ENCODE results near the gene GSTM3. TPM values are rescaled to one million over a fixed set of nuclear protein-coding genes. Genes with fewer than 3 reads are reported as not detected.

The GSTM3 gene
- total and polyA plus RNA-seq, 2 of the 13 experiments (the other 11 are each of a cell fraction or from before 2014, with no cell fraction given): 127 to 142 TPM

DNA sequence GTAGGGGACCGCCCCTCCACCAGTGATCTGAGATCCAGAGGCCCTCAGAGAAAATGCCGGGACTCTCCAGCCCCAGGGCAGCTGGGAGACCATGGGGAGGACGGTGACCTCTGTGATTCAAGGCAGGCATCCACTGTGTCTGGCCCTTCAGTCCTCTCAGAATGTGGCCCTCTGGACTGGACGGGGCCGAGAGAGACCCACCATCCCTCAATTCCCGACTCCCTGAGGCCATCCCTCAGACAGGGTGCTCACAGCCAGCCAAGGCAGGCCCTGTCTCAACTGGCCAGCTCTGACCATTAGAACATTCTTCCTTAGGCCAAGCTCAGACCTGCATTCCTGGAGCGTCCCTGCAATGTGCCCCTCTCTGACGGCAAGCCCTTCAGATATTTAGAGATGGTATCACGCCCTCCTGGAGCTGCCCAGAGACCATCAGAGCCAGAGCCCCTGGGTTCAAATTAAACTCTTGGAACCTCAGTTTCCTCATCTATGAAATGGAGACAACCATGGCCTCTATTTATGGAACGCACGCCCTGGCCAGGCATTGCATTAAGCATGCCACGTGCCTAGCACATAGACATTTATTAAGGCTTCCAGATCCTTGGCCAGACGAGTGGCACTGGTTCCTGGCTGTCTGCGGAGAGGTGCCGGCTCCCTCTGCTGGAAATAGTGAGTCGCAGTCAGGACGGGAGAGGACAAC is 32.5 kb upstream of the GSTM3 start (continued):
- TF ChIP-seq, protein P1, sequence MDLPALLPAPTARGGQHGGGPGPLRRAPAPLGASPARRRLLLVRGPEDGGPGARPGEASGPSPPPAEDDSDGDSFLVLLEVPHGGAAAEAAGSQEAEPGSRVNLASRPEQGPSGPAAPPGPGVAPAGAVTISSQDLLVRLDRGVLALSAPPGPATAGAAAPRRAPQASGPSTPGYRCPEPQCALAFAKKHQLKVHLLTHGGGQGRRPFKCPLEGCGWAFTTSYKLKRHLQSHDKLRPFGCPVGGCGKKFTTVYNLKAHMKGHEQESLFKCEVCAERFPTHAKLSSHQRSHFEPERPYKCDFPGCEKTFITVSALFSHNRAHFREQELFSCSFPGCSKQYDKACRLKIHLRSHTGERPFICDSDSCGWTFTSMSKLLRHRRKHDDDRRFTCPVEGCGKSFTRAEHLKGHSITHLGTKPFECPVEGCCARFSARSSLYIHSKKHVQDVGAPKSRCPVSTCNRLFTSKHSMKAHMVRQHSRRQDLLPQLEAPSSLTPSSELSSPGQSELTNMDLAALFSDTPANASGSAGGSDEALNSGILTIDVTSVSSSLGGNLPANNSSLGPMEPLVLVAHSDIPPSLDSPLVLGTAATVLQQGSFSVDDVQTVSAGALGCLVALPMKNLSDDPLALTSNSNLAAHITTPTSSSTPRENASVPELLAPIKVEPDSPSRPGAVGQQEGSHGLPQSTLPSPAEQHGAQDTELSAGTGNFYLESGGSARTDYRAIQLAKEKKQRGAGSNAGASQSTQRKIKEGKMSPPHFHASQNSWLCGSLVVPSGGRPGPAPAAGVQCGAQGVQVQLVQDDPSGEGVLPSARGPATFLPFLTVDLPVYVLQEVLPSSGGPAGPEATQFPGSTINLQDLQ (CRISPR knock-in tag; IDR thresholded peaks at IDR 0.05): no peak
- TF ChIP-seq ZNF367 (CRISPR knock-in tag; IDR thresholded peaks at IDR 0.05; ENCODE audit: borderline replicate concordance): no peak
- no peak for TF ChIP-seq ZNF761 (CRISPR knock-in tag; conservative IDR thresholded peaks at IDR 0.05)
- TF ChIP-seq, protein P2, sequence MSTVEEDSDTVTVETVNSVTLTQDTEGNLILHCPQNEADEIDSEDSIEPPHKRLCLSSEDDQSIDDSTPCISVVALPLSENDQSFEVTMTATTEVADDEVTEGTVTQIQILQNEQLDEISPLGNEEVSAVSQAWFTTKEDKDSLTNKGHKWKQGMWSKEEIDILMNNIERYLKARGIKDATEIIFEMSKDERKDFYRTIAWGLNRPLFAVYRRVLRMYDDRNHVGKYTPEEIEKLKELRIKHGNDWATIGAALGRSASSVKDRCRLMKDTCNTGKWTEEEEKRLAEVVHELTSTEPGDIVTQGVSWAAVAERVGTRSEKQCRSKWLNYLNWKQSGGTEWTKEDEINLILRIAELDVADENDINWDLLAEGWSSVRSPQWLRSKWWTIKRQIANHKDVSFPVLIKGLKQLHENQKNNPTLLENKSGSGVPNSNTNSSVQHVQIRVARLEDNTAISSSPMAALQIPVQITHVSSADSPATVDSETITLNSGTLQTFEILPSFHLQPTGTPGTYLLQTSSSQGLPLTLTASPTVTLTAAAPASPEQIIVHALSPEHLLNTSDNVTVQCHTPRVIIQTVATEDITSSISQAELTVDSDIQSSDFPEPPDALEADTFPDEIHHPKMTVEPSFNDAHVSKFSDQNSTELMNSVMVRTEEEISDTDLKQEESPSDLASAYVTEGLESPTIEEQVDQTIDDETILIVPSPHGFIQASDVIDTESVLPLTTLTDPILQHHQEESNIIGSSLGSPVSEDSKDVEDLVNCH (CRISPR knock-in tag; IDR thresholded peaks at IDR 0.05): no peak
- 0 out of 2 replicates have a peak, but pooled peaks have one; percentile 36 for TF ChIP-seq ZBED4 (CRISPR knock-in tag; IDR thresholded peaks at IDR 0.05; ENCODE audit: borderline replicate concordance)
- 0 out of 2 replicates have a peak, but pooled peaks have one; percentile 58 for TF ChIP-seq ATF2 (CRISPR knock-in tag; IDR thresholded peaks at IDR 0.05)
- TF ChIP-seq ARHGAP35 (CRISPR knock-in tag; IDR thresholded peaks at IDR 0.05; ENCODE audit: borderline replicate concordance): no peak
- no peak for TF ChIP-seq ZNF720 (CRISPR knock-in tag; IDR thresholded peaks at IDR 0.05)
- peak; percentile 78 to 87; a peak in 3 of 4 replicates for TF ChIP-seq HMGXB4 (CRISPR knock-in tag; IDR thresholded peaks at IDR 0.05; ENCODE audit: borderline replicate concordance in 1 of 2, low read depth in 1 of 2)
- TF ChIP-seq, protein P3, sequence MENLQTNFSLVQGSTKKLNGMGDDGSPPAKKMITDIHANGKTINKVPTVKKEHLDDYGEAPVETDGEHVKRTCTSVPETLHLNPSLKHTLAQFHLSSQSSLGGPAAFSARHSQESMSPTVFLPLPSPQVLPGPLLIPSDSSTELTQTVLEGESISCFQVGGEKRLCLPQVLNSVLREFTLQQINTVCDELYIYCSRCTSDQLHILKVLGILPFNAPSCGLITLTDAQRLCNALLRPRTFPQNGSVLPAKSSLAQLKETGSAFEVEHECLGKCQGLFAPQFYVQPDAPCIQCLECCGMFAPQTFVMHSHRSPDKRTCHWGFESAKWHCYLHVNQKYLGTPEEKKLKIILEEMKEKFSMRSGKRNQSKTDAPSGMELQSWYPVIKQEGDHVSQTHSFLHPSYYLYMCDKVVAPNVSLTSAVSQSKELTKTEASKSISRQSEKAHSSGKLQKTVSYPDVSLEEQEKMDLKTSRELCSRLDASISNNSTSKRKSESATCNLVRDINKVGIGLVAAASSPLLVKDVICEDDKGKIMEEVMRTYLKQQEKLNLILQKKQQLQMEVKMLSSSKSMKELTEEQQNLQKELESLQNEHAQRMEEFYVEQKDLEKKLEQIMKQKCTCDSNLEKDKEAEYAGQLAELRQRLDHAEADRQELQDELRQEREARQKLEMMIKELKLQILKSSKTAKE (CRISPR knock-in tag; IDR thresholded peaks at IDR 0.05; ENCODE audit: borderline replicate concordance): no peak
- TF ChIP-seq RBM39 (IDR thresholded peaks at IDR 0.05; ENCODE audit: low read depth, low read length, poor library complexity, severe bottlenecking): no peak
- TF ChIP-seq HOXA3 (CRISPR knock-in tag; IDR thresholded peaks at IDR 0.05): no peak

Data from HepG2 (cell line).